Measurements from ENCODE around the gene EXOC3L1.

- TF ChIP-seq, protein P1, sequence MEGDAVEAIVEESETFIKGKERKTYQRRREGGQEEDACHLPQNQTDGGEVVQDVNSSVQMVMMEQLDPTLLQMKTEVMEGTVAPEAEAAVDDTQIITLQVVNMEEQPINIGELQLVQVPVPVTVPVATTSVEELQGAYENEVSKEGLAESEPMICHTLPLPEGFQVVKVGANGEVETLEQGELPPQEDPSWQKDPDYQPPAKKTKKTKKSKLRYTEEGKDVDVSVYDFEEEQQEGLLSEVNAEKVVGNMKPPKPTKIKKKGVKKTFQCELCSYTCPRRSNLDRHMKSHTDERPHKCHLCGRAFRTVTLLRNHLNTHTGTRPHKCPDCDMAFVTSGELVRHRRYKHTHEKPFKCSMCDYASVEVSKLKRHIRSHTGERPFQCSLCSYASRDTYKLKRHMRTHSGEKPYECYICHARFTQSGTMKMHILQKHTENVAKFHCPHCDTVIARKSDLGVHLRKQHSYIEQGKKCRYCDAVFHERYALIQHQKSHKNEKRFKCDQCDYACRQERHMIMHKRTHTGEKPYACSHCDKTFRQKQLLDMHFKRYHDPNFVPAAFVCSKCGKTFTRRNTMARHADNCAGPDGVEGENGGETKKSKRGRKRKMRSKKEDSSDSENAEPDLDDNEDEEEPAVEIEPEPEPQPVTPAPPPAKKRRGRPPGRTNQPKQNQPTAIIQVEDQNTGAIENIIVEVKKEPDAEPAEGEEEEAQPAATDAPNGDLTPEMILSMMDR (IDR thresholded peaks at IDR 0.05) = no peak
- TF ChIP-seq POLR2A (IDR thresholded peaks at IDR 0.05) = no peak
Measured at GRCh38 chr16:67204076-67204475, 14.1 kb upstream of the EXOC3L1 start.
